ENCODE measurements around the gene COL24A1. TPM values are rescaled to one million over a fixed set of nuclear protein-coding genes. Genes with fewer than 3 reads are reported as not detected.

COL24A1 gene
- total RNA-seq, 1 experiment from 2014 or later, result 0.35 TPM

GRCh38 chr1:85850238-85850637 is 306.3 kb downstream of the COL24A1 start:
- Histone ChIP-seq H3K79me2 (ENCODE audit: insufficient read depth, low read length) (no peaks in the 10 kb centered on the region), H3K4me1 (ENCODE audit: insufficient read depth, low read length) (no peaks in the 10 kb centered on the region), H2BK120ac (ENCODE audit: low read depth, low read length, poor library complexity, severe bottlenecking) (no peak overlapping the region), H2BK12ac (ENCODE audit: insufficient read length, low read depth, low read length) (no peak overlapping the region), H3K4me2 (ENCODE audit: insufficient read depth, insufficient read length, low read length) (no peak overlapping the region), H3T11ph (ENCODE audit: low read length) (no peak overlapping the region), H3K4ac (ENCODE audit: low read depth, low read length) (no peak overlapping the region), H4K20me1 (ENCODE audit: control insufficient read depth, insufficient read depth, insufficient read length) (no peaks in the 10 kb centered on the region), H3K14ac (ENCODE audit: insufficient read depth, low read length) (no peak overlapping the region), H3K27ac (ENCODE audit: insufficient read length, low read depth, low read length) (no peak overlapping the region), H3K56ac (ENCODE audit: insufficient read length, low read depth, low read length) (no peak overlapping the region), H3K9ac (ENCODE audit: extremely low read depth, insufficient read length, low read length) (no peak overlapping the region), H3K18ac (ENCODE audit: insufficient read length, low read depth, low read length) (no peak overlapping the region), H3K79me1 (ENCODE audit: insufficient read depth, low read depth, low read length, poor library complexity, severe bottlenecking) (no peaks in the 10 kb centered on the region), H4K5ac (ENCODE audit: insufficient read length, low read depth, low read length) (no peak overlapping the region), H4K91ac (ENCODE audit: insufficient read length, low read depth, low read length) (no peak overlapping the region), H3K23ac (ENCODE audit: insufficient read length, low read depth, low read length) (no peak overlapping the region), H3K23me2 (ENCODE audit: insufficient read length, low read depth, low read length, poor library complexity, severe bottlenecking) (no peaks in the 10 kb centered on the region), H3K27me3 (ENCODE audit: insufficient read depth, low read length) (no peaks in the 10 kb centered on the region), H2BK5ac (ENCODE audit: insufficient read length, low read length) (no peak overlapping the region), H2AK5ac (ENCODE audit: insufficient read length, low read length) (no peak overlapping the region), H2BK20ac (ENCODE audit: low read depth, low read length, poor library complexity, severe bottlenecking) (no peak overlapping the region), H2AFZ (ENCODE audit: low read length) (no peak overlapping the region), H4K8ac (replicated peaks; ENCODE audit: insufficient read length, low read depth, low read length) (no peak overlapping the region), H3K9me3 (ENCODE audit: control insufficient read depth, low read depth, low read length) (no peaks in the 10 kb centered on the region), H2BK15ac (ENCODE audit: low read depth, low read length) (no peak overlapping the region)
- Mint-ChIP-seq H3K27ac (no peak overlapping the region; a peak in 1 of 7 replicates), H3K27me3 (ENCODE audit: low read depth) (no peaks in the 10 kb centered on the region), H3K9me3 (no peaks in the 10 kb centered on the region), H3K4me3 (no peak overlapping the region), H3K4me1 (no peaks in the 10 kb centered on the region), H3K36me3 (ENCODE audit: insufficient read depth in 1 of 3, low read depth in 3 of 3) (no peaks in the 10 kb centered on the region)
- TF ChIP-seq CTCF (conservative IDR thresholded peaks at IDR 0.05), result no peak
- WGBS (ENCODE audit: extremely low coverage, insufficient read length, low lambda C conversion rate), result no CpG with 5 or more reads among the region's 2 CpGs
- no peak for DNase-seq
